Measurements from ENCODE around the gene LRMDA.
"Not testable (repeated sequence)": the region's sequence is repeated elsewhere in the genome, so short reads cannot be mapped to it uniquely, and the experiment has no call there.

The LRMDA gene

DNA sequence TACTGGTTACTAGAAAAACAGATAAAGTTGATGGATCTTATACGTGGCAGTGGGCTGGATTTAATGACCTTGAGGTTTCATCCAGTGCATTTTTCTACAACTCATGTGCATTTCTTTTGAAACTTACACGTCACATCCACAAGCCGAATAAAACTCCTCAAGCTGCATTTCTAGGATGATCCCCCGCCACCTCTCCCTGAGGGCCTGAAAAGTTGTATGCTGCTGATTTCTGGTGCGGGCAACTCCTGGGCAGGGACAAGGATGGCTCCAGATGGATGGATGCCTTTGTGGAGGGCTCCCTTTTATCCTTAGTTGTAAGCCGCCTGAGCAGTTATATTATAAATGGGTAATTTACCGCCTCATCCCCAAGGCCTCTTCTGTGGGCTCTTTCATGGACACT, 1091.1 kb downstream of the LRMDA start:
- Histone ChIP-seq H3K9me3 (ENCODE audit: control insufficient read depth, low read length) (peaks cover 3% of the 10 kb centered on the region), H3K4me2 (ENCODE audit: low read length, poor library complexity, severe bottlenecking) (no peak overlapping the region), H4K91ac (ENCODE audit: low read length) (no peak overlapping the region), H3K27me3 (ENCODE audit: control insufficient read depth in 1 of 2, insufficient read depth in 1 of 2, low read length in 2 of 2) (no peaks in the 10 kb centered on the region), H2BK15ac (ENCODE audit: low read depth, poor library complexity, severe bottlenecking) (no peak overlapping the region), H4K8ac (ENCODE audit: low read length) (no peak overlapping the region), H2AK5ac (ENCODE audit: low read length, severe bottlenecking) (no peak overlapping the region), H2AFZ (ENCODE audit: low read depth, low read length) (no peak overlapping the region), H3K27ac (ENCODE audit: low read length, poor library complexity, severe bottlenecking) (no peak overlapping the region), H3K18ac (ENCODE audit: low read depth in 1 of 2, low read length in 2 of 2) (no peak overlapping the region), H2BK5ac (ENCODE audit: low read depth, low read length, poor library complexity, severe bottlenecking) (no peak overlapping the region), H3K14ac (ENCODE audit: low read length in 2 of 2) (no peak overlapping the region), H2BK120ac (ENCODE audit: low read depth, low read length) (no peak overlapping the region), H3K79me1 (replicated peaks; ENCODE audit: low read length, poor library complexity, severe bottlenecking) (no peaks in the 10 kb centered on the region), H3K4me1 (ENCODE audit: control insufficient read depth, insufficient read depth, low read depth, low read length) (no peaks in the 10 kb centered on the region), H2BK12ac (ENCODE audit: low read length in 2 of 2) (no peak overlapping the region), H3K4ac (ENCODE audit: low read depth in 1 of 2, low read length in 2 of 2) (no peak overlapping the region), H3K9ac (ENCODE audit: low read length) (no peak overlapping the region), H3K23ac (ENCODE audit: low read length in 2 of 2) (no peak overlapping the region), H3K36me3 (ENCODE audit: control insufficient read depth in 1 of 2, insufficient read depth in 2 of 2, low read depth in 1 of 2, low read length in 2 of 2) (no peaks in the 10 kb centered on the region), H3K4me3 (ENCODE audit: insufficient read depth in 1 of 2, low read depth in 1 of 2, low read length in 2 of 2) (no peak overlapping the region)
- WGBS: 83% methylated on average over 7 of the region's 7 CpGs
- DNase-seq: no peak

GRCh38 chr10:76523246-76523645, 1091.8 kb downstream of the LRMDA start:
- H4K8ac ChIP-seq (ENCODE audit: low read length): peak overlapping the region; percentile 28
- DNase-seq: no peak
- no peak overlapping the region for H4K91ac ChIP-seq (ENCODE audit: low read length)
- no peak overlapping the region for H3K14ac ChIP-seq (ENCODE audit: low read length in 2 of 2)
- no peak overlapping the region for H2BK15ac ChIP-seq (ENCODE audit: low read depth, poor library complexity, severe bottlenecking)
- no peak overlapping the region for H2BK5ac ChIP-seq (ENCODE audit: low read depth, low read length, poor library complexity, severe bottlenecking)
- H3K9ac ChIP-seq (ENCODE audit: low read length): no peak overlapping the region
- no peak overlapping the region for H2BK120ac ChIP-seq (ENCODE audit: low read depth, low read length)
- no peaks in the 10 kb centered on the region for H3K4me1 ChIP-seq (ENCODE audit: control insufficient read depth, insufficient read depth, low read depth, low read length)
- H3K79me1 ChIP-seq (replicated peaks; ENCODE audit: low read length, poor library complexity, severe bottlenecking): no peaks in the 10 kb centered on the region
- no peak overlapping the region for H3K4ac ChIP-seq (ENCODE audit: low read depth in 1 of 2, low read length in 2 of 2)
- H3K23ac ChIP-seq (ENCODE audit: low read length in 2 of 2): no peak overlapping the region
- H3K18ac ChIP-seq (ENCODE audit: low read depth in 1 of 2, low read length in 2 of 2): no peak overlapping the region
- 84% methylated on average over 4 of the region's 5 CpGs for WGBS
- no peak overlapping the region for H3K27ac ChIP-seq (ENCODE audit: low read length, poor library complexity, severe bottlenecking)
- H2AFZ ChIP-seq (ENCODE audit: low read depth, low read length): no peak overlapping the region
- peaks cover 3% of the 10 kb centered on the region for H3K9me3 ChIP-seq (ENCODE audit: control insufficient read depth, low read length)
- H3K36me3 ChIP-seq (ENCODE audit: control insufficient read depth in 1 of 2, insufficient read depth in 2 of 2, low read depth in 1 of 2, low read length in 2 of 2): no peaks in the 10 kb centered on the region
- no peaks in the 10 kb centered on the region for H3K27me3 ChIP-seq (ENCODE audit: control insufficient read depth in 1 of 2, insufficient read depth in 1 of 2, low read length in 2 of 2)
- H3K4me3 ChIP-seq (ENCODE audit: insufficient read depth in 1 of 2, low read depth in 1 of 2, low read length in 2 of 2): no peak overlapping the region
- H2AK5ac ChIP-seq (ENCODE audit: low read length, severe bottlenecking): no peak overlapping the region
- no peak overlapping the region for H2BK12ac ChIP-seq (ENCODE audit: low read length in 2 of 2)
- no peak overlapping the region for H3K4me2 ChIP-seq (ENCODE audit: low read length, poor library complexity, severe bottlenecking)

DNA sequence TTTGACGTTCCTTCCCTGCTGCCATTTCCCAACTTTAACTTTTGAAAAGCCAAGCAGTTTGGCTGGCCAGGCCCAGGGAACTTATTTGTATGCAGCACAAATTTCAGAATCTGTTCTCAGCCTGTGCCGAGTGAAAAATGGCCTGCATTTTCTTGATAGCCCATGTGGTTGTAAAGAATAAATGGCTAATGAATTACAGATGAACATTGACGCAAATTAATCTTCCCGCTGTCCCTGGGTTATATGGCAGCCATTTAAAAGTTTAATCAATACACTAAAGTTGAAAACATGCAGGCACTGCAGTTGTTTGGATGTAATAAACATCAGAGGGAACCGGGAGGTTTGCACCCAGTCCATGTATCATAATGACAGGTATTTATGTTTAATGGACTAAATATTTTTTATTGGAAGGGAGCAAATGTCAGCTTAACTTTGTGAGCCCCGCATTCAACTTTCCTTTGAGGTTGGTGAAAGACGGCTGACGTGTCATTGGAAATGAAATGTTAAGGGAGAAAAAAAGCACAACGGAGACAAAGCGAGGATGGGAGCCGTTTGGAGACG, 1092.4 kb downstream of the LRMDA start:
- H3K4ac ChIP-seq (ENCODE audit: low read depth in 1 of 2, low read length in 2 of 2): no peak overlapping the region
- H2AK5ac ChIP-seq (ENCODE audit: low read length, severe bottlenecking): no peak overlapping the region
- no peaks in the 10 kb centered on the region for H3K27me3 ChIP-seq (ENCODE audit: control insufficient read depth in 1 of 2, insufficient read depth in 1 of 2, low read length in 2 of 2)
- H3K9ac ChIP-seq (ENCODE audit: low read length): no peak overlapping the region
- H3K36me3 ChIP-seq (ENCODE audit: control insufficient read depth in 1 of 2, insufficient read depth in 2 of 2, low read depth in 1 of 2, low read length in 2 of 2): no peaks in the 10 kb centered on the region
- no peaks in the 10 kb centered on the region for H3K79me1 ChIP-seq (replicated peaks; ENCODE audit: low read length, poor library complexity, severe bottlenecking)
- no peaks in the 10 kb centered on the region for H3K4me1 ChIP-seq (ENCODE audit: control insufficient read depth, insufficient read depth, low read depth, low read length)
- no peak overlapping the region for H4K8ac ChIP-seq (ENCODE audit: low read length)
- H3K4me2 ChIP-seq (ENCODE audit: low read length, poor library complexity, severe bottlenecking): no peak overlapping the region
- no peak overlapping the region for H3K4me3 ChIP-seq (ENCODE audit: insufficient read depth in 1 of 2, low read depth in 1 of 2, low read length in 2 of 2)
- WGBS: 67% methylated on average over 12 of the region's 12 CpGs
- no peak overlapping the region for H3K23ac ChIP-seq (ENCODE audit: low read length in 2 of 2)
- H2AFZ ChIP-seq (ENCODE audit: low read depth, low read length): no peak overlapping the region
- H3K14ac ChIP-seq (ENCODE audit: low read length in 2 of 2): no peak overlapping the region
- no peak overlapping the region for H2BK15ac ChIP-seq (ENCODE audit: low read depth, poor library complexity, severe bottlenecking)
- H3K9me3 ChIP-seq (ENCODE audit: control insufficient read depth, low read length): peaks cover 3% of the 10 kb centered on the region
- H3K27ac ChIP-seq (ENCODE audit: low read length, poor library complexity, severe bottlenecking): no peak overlapping the region
- no peak overlapping the region for H2BK5ac ChIP-seq (ENCODE audit: low read depth, low read length, poor library complexity, severe bottlenecking)
- H2BK12ac ChIP-seq (ENCODE audit: low read length in 2 of 2): no peak overlapping the region
- DNase-seq: no peak
- no peak overlapping the region for H3K18ac ChIP-seq (ENCODE audit: low read depth in 1 of 2, low read length in 2 of 2)
- H4K91ac ChIP-seq (ENCODE audit: low read length): no peak overlapping the region
- no peak overlapping the region for H2BK120ac ChIP-seq (ENCODE audit: low read depth, low read length)

GRCh38 chr10:76526833-76527232, 1095.4 kb downstream of the LRMDA start:
- no CpG with 5 or more reads among the region's 4 CpGs for WGBS
- H4K91ac ChIP-seq (ENCODE audit: low read length); H2BK15ac ChIP-seq (ENCODE audit: low read depth, poor library complexity, severe bottlenecking); H3K4me3 ChIP-seq (ENCODE audit: insufficient read depth in 1 of 2, low read depth in 1 of 2, low read length in 2 of 2); H2BK120ac ChIP-seq (ENCODE audit: low read depth, low read length); H3K4ac ChIP-seq (ENCODE audit: low read depth in 1 of 2, low read length in 2 of 2); H3K18ac ChIP-seq (ENCODE audit: low read depth in 1 of 2, low read length in 2 of 2); H3K27me3 ChIP-seq (ENCODE audit: control insufficient read depth in 1 of 2, insufficient read depth in 1 of 2, low read length in 2 of 2); H2AK5ac ChIP-seq (ENCODE audit: low read length, severe bottlenecking); H3K36me3 ChIP-seq (ENCODE audit: control insufficient read depth in 1 of 2, insufficient read depth in 2 of 2, low read depth in 1 of 2, low read length in 2 of 2); H2BK5ac ChIP-seq (ENCODE audit: low read depth, low read length, poor library complexity, severe bottlenecking); H3K9ac ChIP-seq (ENCODE audit: low read length); DNase-seq; H3K23ac ChIP-seq (ENCODE audit: low read length in 2 of 2); H3K4me2 ChIP-seq (ENCODE audit: low read length, poor library complexity, severe bottlenecking); H3K14ac ChIP-seq (ENCODE audit: low read length in 2 of 2); H3K4me1 ChIP-seq (ENCODE audit: control insufficient read depth, insufficient read depth, low read depth, low read length); H3K79me1 ChIP-seq (replicated peaks; ENCODE audit: low read length, poor library complexity, severe bottlenecking); H3K27ac ChIP-seq (ENCODE audit: low read length, poor library complexity, severe bottlenecking); H2BK12ac ChIP-seq (ENCODE audit: low read length in 2 of 2); H2AFZ ChIP-seq (ENCODE audit: low read depth, low read length); H4K8ac ChIP-seq (ENCODE audit: low read length): not testable (repeated sequence)
- H3K9me3 ChIP-seq (ENCODE audit: control insufficient read depth, low read length): peaks cover 11% of the 10 kb centered on the region

All from mesenchymal stem cell (in vitro differentiated cells and primary cell).